Hematopoietic multipotent progenitor cell treated with erythropoietin and hydrocortisone succinate and interleukin-3 and kit ligand, for 4 days (in vitro differentiated cells): ENCODE data around the gene NUAK2.
"Not testable (repeated sequence)": the region's sequence is repeated elsewhere in the genome, so short reads cannot be mapped to it uniquely, and the experiment has no call there.

Source experiments
- DNase-seq: peaks from one replicate; pipeline ENCODE4 v3.0.0-alpha.2; 2015

Gene NUAK2

DNA sequence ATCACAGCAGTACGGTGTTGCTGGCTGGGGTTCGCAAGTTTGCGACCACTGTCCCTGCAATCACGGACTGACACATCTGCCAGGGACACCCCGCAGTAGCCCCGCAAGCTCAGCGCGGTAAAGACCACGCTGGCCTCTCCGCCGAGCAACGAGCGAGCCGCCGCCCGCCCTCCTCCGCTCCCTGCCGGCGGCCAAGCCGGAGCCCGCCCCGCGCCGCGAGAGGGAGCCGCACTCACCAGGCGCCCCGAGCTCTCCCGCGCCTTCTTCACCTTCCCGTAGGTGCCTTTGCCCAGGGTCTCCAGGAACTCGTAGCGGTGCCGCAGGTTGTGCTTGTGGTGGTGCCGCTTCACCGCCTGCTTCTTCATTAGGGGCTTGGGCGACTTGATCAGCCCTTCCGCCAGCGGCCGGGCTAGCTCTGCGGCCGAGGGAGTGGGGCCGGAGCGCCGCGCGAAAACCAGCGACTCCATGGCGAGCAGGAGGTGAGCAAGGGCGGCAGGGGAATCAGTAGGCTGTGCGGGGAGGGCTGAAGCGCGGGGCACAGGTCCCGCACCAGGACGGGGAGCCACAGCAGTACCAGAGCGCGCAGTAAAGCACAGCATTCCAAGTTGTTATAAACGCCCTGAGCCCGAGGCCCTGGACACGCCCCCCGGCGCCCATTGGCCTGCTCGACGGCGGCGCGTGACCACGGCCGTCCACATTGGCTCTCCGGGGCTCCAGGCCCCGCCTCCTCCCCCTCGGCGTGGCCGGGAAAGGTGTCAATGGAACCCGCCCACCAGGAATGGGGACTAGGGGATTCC lies at the start of gene NUAK2:
NUAK2 (minus strand) TSS at position 584 of the 797 bp plus-strand sequence; CDS start at position 467, 117 bp downstream.
- peak; percentile 76 for DNase-seq

- no peak for DNase-seq
Measured at GRCh38 chr1:205370780-205371179, 49.2 kb upstream of the NUAK2 start.

DNA sequence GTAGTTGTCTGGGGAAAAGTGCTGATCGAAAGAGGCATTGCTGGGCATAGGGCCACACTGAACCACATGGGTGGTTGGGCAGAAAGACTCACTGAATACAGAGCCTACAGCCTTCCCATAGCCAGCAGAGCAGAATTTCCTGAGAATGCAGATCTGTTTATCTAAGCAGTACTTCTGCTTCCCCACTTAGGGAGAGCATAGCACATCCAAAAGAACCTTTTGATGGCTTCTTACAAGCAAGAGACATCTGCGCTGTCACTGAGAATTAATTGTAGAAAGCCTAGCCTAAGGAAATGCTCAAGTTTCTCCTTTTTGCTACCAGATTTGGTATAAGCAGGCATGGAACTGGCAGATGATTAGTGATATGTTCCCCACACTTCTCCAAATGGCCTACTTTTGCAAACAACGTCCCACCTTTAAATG lies 48.2 kb upstream of the NUAK2 start:
- DNase-seq, result peak; percentile 16

DNA sequence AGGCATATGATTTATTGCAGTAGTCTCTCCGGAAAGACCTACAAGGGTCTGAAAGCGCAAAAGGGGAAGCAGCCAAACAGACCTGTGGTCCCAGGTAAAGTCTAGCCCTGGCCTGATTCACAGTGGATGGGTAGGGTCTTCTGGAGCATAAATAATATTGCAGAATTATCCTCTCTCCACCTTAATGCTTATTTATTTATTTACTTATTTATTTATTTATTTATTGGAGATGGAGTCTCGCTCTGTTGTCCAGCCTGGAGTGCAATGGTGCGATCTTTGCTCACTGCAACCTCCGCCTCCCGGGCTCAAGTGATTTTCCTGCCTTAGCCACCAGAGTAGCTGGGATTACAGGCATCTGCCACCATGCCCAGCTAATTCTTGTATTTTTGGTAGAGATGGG lies 46.9 kb upstream of the NUAK2 start:
- DNase-seq, result no peak

DNA sequence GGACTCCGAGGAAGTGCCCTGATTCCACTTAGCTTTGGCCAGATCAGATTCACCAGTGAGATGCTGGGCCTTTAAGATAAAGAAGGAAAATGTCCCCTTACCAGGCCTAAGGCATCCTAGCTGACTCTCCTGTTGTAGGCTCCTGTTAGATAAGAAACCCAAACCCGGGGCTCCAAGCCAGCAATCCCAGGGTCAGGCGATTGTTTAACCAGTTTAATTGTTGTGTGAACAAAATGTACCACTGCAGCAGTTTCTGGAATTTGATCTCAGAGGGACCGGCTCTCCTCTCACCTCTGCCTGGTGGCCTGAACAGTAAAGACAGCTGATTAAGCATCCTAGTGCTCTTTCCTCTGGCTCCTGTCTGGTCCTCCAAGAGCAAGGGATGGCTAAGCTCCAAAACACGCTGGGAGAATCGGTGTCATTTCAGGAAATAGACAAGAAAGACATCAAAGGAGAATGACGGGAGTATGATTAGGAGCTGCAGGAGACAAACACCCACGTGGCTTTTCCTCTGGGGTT lies 44.5 kb upstream of the NUAK2 start:
- DNase-seq, result peak; percentile 26

- not testable (repeated sequence) for DNase-seq
Measured at GRCh38 chr1:205365086-205365485, 43.5 kb upstream of the NUAK2 start.

DNA sequence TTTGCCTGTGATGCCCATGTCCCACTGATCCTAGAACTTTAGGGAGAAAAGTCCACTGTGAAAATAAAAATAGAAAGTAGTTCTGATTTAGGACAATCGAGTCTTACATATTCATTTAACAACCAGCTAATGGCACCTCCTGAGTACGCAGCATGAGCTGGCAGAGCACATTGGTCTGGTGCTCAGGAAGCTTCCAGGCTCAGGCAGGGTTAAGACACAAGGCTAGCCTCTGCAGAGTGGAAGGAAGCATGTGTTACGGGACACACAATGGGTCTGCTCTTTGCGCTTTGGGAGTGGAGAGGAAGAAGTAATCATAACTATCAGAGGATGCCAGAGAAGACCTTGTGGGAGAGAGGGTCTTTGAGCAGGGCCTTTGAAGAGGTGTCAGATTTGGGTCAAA lies 39.3 kb upstream of the NUAK2 start:
- no peak for DNase-seq

GRCh38 chr1:205359771-205360565 lies 38.4 kb upstream of the NUAK2 start:
- no peak for DNase-seq

GRCh38 chr1:205358579-205358978 lies 37.0 kb upstream of the NUAK2 start:
- no peak for DNase-seq

DNA sequence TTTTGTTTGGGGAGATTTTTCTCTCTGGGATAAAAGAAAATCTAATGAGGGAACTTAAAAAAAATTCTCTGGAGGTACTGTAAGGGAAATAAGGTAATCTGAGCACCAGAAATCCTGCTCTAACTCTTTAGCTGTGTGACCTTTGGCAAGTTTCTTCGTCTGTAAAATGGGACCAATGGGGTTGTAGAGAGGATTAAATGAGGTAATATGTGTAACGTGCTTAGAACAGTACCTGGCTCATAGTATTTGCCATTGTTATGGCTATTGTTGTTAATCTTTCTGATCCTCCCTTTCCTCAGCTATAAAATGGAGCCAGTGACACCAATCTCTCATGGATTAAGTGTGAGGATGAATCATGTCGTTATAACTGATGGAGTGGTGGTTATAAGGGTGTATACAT lies 36.0 kb upstream of the NUAK2 start:
- DNase-seq, result no peak

DNA sequence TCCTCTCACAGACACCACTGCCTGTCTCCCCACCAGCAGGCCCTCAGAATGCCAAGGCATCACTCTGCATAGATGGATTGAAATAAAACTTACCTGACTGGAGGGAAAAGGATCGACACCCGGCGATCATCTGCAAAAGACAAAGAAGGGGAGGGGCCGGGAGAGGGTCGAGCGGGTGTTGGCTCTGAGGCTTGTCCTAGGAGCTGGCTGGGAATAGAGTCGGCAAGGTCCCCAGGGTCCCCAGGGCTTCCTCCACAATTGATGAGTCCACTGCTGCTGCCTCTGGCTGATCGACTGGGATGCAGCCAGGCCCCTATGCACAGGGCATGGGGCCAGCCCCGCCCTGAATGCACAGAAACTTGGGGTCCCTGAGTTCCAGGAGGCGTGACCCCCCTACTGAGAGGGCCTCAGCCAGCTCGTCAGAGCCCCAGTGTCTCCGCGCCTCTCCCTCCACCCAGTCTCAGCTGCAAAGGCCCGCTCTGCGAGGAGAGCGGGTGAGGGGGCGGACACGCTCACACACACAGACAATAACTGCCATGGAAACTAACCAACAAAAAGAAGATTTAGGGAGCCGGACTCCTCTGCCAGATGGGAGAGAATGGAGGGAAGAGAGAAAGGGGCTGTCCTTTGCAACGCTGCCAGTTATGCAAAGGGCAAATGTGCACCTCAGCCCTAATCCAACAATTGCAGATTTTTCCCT lies 35.0 kb upstream of the NUAK2 start, which contains the start of gene KLHDC8A:
KLHDC8A (minus strand) TSS at position 483 of the 700 bp plus-strand sequence. CDS start 13,318 bp downstream, outside the sequence.
- no peak for DNase-seq

GRCh38 chr1:205355075-205355453 lies 33.5 kb upstream of the NUAK2 start:
- no peak for DNase-seq

DNA sequence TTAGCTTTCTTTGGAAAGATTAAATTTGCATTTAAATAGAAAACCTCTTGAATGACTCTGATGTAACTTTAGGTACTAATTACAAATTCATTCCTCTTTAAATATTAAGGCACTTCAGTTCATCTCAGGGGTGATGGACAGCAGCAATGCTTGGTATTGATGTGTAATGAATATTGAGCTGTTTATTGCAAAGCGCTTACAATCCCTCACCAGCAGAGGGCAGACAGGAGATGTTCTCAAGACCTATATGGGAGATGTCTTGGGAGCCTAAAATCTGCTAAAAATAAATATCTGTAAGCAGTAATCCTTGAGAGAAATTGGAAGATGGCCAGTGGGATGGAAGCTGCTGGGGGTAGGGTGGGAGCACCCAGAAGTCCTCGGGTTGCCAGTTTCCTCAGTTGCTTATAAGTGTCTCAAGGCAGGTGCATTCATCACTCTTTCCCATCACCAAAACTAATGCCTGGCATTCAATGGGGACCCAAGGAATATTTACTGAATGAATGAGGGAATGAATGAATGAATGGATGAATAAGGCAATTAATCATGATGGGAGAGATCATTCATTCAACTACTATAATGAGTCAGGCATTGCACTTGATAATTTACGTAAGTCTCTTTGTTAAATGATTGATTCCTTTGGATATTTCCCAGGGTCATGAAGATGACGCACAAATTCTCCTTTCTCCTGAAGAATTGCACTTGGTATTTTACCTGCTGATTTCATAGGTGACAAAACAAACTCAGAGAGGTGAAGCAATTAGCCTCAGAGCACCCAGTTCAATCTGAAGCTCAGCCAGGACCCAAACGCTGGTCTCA lies 32.9 kb upstream of the NUAK2 start:
- DNase-seq, result peak; percentile 84

DNA sequence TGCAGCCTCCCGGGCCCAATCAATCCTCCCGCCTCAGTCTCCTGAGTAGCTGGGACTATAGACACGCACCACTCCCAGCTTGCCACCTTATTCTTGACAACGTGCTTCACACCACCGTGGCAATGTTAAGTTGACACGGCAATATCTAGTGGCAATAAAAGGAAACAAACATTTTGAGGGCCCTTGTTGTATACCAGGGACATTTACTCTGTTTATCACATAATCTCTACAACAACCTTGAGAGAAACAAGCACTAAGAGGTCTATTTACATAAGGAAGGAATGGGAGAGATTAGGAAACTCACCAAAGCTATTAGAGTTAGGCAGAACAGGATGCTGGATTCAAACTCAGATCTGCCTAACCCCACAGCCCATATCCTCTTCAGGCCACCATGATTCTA lies 32.1 kb upstream of the NUAK2 start:
- DNase-seq, result no peak

- no peak for DNase-seq
Measured at GRCh38 chr1:205353191-205353590, 31.6 kb upstream of the NUAK2 start.

DNA sequence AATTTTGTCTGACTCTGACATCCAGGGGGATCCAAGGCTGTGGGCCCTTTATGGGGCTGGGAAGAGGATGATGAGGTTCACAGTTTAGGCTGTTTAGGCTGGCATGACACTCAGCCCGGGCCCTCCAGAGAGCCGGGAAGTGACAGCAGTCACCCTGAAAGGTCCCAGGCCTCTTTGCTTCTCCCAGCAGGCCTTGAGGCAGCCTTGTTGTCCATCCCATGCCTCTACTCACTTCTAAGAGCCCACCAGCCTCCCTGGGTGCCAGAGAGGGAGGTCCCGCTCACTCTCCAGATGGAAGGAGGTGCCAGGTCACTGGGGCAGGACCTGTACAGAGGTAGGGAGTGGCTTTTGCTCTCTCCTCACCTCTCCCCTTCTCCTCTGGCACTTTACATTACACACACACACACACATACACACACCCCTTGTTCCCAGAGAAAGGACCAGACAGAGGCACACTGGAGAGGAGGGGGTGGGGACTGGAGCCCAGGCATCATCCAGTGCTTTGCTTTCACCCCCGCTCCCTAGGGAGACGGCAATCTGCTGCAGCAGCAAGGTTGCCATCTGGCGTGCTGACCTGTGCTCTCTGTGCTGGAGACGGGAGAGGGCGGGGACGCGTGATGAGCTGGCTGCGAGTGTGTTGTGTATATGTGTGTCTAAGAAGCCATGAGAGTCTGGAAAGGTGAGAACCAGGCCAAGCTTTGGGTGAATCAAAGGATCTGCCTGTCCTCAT lies 30.6 kb upstream of the NUAK2 start:
- DNase-seq, result no peak

GRCh38 chr1:205350691-205351141 lies 29.2 kb upstream of the NUAK2 start:
- no peak for DNase-seq

DNA sequence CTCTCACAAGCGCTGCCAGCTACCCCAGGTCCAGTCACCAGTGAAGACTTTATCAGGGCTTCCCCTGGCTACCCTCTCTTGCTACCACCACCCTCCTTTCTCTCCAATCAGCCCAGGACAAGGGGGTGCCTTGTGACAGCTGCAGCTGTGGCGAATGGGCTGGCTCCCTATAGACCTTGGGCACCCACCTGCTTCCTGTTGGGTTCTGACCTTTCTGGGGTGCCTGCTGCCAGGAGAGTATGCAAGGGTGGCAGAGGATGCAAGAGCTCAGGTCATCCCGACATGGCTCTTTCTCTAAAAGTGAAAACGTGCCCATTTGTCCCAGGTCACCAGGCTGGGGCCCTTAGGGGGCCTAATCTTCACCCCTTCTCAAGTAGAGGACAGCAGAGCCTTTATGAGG lies 28.6 kb upstream of the NUAK2 start:
- DNase-seq, result no peak

GRCh38 chr1:205348554-205349487 lies 27.3 kb upstream of the NUAK2 start:
- DNase-seq, result no peak

GRCh38 chr1:205346956-205347574 lies 25.5 kb upstream of the NUAK2 start:
- no peak for DNase-seq
